K562 (cell line): ENCODE data around the gene GTF2A1. TPM values are rescaled to one million over a fixed set of nuclear protein-coding genes. Genes with fewer than 3 reads are reported as not detected.

Source experiments
- ATAC-seq: fragments of 200-7000 bp; cut with Tn5 transposase; 3 replicates; pipeline ENCODE4 v1.9.1; 2020; ENCODE audit warnings: moderate library complexity
- BruUV-seq: library from RNA; stranded (reverse); fragments of 400-500 nt; replicated peaks from 2 replicates; lab custom pipeline; 2021; lab: Mats Ljungman, UMichigan
- CTCF ChIA-PET: fragments of 300-600 bp; formaldehyde crosslinking; extraction: SDS; loops from one replicate; lab custom pipeline; 2021; ENCODE audit warnings: low intra/inter-chr PET ratio; lab: Yijun Ruan, JAX
- POLR2A ChIA-PET: fragments of 300-600, 350-650 bp; sonication (Branson Sonifier 250); formaldehyde crosslinking; extraction: SDS; loops from one replicate; lab custom pipeline; 2021; ENCODE audit warnings: antibody characterized with exemption, inconsistent platforms; lab: Yijun Ruan, JAX
- DNase-seq, 4 experiments: peaks; one replicate each; pipeline versions ENCODE4 v3.0.0 to v3.0.0-alpha.2; 2011 to 2018; ENCODE audit warnings: low spot score in 3 of 4, mixed read lengths in 3 of 4; ENCODE audit errors: extremely low read depth in 1 of 4
- FAIRE-seq: peaks from 2 replicates; lab custom pipeline; 2011; peaks lifted over from hg19 to GRCh38; lab: Jason Lieb, UNC
- H2AFZ ChIP-seq: 2 replicates; pipeline ENCODE4 v1.6.0; 2011; ENCODE audit warnings: low read depth, low read length, control low read depth, inconsistent platforms
- H3K27ac ChIP-seq: fragments of 200-600 bp; 3 replicates; pipeline ENCODE4 v1.8.0; 2011; ENCODE audit warnings: low read depth, mild to moderate bottlenecking, control low read depth, inconsistent platforms, low read length, moderate library complexity, mixed read lengths; ENCODE audit errors: extremely low read depth
- H3K27me3 ChIP-seq, 2 experiments: fragments of 300-600 bp in 1 of 2; 2 replicates in 1 of 2; 3 replicates in 1 of 2; pipeline versions ENCODE4 v1.6.0 to v1.8.0; 2011; ENCODE audit warnings: inconsistent platforms in 2 of 2, low read length in 2 of 2, mild to moderate bottlenecking in 1 of 2, mixed read lengths in 1 of 2, moderate library complexity in 1 of 2; ENCODE audit not compliant: control insufficient read depth in 2 of 2, insufficient read depth in 2 of 2
- H3K36me3 ChIP-seq: fragments of 300-600 bp; 3 replicates; pipeline ENCODE4 v1.8.0; 2011; ENCODE audit warnings: mild to moderate bottlenecking, low read length, inconsistent platforms; ENCODE audit not compliant: control insufficient read depth, insufficient read depth
- H3K4me1 ChIP-seq, 2 experiments: fragments of 200-600 bp in 1 of 2; replicated peaks in 1 of 2; 2 replicates in 1 of 2; 3 replicates in 1 of 2; pipeline versions ENCODE4 v1.5.1 to v1.8.0; 2011; ENCODE audit warnings: inconsistent platforms in 2 of 2, low read length in 2 of 2, mild to moderate bottlenecking in 1 of 2, mixed read lengths in 1 of 2, moderate library complexity in 1 of 2; ENCODE audit not compliant: control insufficient read depth in 2 of 2, insufficient read depth in 2 of 2
- H3K4me2 ChIP-seq: 2 replicates; pipeline ENCODE4 v1.6.1; 2011; ENCODE audit warnings: low read length, control low read depth, inconsistent platforms, mixed read lengths; ENCODE audit not compliant: insufficient read depth
- H3K4me3 ChIP-seq: fragments of 200-600 bp; sonication (generic), shearing (Covaris generic); 2 replicates; pipeline ENCODE4 v1.5.1; 2016; ENCODE audit warnings: control low read depth, inconsistent platforms
- H3K79me2 ChIP-seq: fragments of 200-600 bp; 3 replicates; pipeline ENCODE4 v1.8.0; 2011; ENCODE audit warnings: low read length, inconsistent platforms; ENCODE audit not compliant: control insufficient read depth, insufficient read depth
- H3K9ac ChIP-seq, 2 experiments: 2 replicates each; pipeline versions ENCODE4 v1.6.0 to v1.6.1; 2011; ENCODE audit warnings: low read depth in 2 of 2, low read length in 2 of 2, control low read depth in 1 of 2, inconsistent platforms in 1 of 2, mild to moderate bottlenecking in 1 of 2, mixed read lengths in 1 of 2; ENCODE audit not compliant: insufficient read depth in 1 of 2
- H3K9me1 ChIP-seq: one replicate; pipeline ENCODE4 v1.6.0; 2011; ENCODE audit warnings: inconsistent platforms, mild to moderate bottlenecking, low read length, moderate library complexity; ENCODE audit not compliant: control insufficient read depth, insufficient read depth
- H3K9me3 ChIP-seq: replicated peaks from 2 replicates; pipeline ENCODE4 v1.5.1; 2011; ENCODE audit warnings: low read depth, low read length, inconsistent platforms; ENCODE audit not compliant: control insufficient read depth, insufficient read depth
- H4K20me1 ChIP-seq: replicated peaks from 2 replicates; pipeline ENCODE4 v1.6.1; 2011; ENCODE audit warnings: low read length, inconsistent platforms, mixed read lengths; ENCODE audit not compliant: control insufficient read depth, insufficient read depth
- HEY1 ChIP-seq: fragments of 250-450 bp; sonication (Bioruptor Pico); IDR thresholded peaks from 2 replicates; pipeline ENCODE4 v1.5.0; 2020; ENCODE audit warnings: mild to moderate bottlenecking, moderate library complexity, borderline replicate concordance
- PCBP1 ChIP-seq: fragments of 200-400 bp; formaldehyde crosslinking; IDR thresholded peaks from 2 replicates; pipeline ENCODE4 v1.6.1; 2018; ENCODE audit warnings: mild to moderate bottlenecking, low read depth, low read length; ENCODE audit not compliant: poor library complexity, severe bottlenecking
- PHB2 ChIP-seq: fragments of 450-650 bp; IDR thresholded peaks from 2 replicates; pipeline ENCODE4 v1.6.1; 2017; ENCODE audit warnings: low read depth
- POLR2G ChIP-seq: fragments of 200-400 bp; formaldehyde crosslinking; IDR thresholded peaks from 2 replicates; pipeline ENCODE4 v1.6.1; 2017; ENCODE audit warnings: low read depth, mild to moderate bottlenecking, antibody characterized with exemption, low read length, moderate library complexity
- ZNF232 ChIP-seq: sonication (generic); formaldehyde crosslinking; IDR thresholded peaks from 2 replicates; pipeline ENCODE4 v1.8.0; 2022; ENCODE audit warnings: mild to moderate bottlenecking, missing genetic modification reagents
- WGBS: fragments of 100-300 bp; shearing (Covaris generic); methylation state at CpG from one replicate; pipeline ENCODE4 v1.1.6; 2016; ENCODE audit warnings: low coverage, mixed read lengths; ENCODE audit not compliant: insufficient coverage; ENCODE audit errors: missing lambda C conversion rate; 5-methylcytosine and 5-hydroxymethylcytosine counted together
- in situ Hi-C: fragments of 300-500 bp; cut with MboI; formaldehyde crosslinking; loops from 4 replicates; pipeline ENCODE4 v1.15.0; 2018; ENCODE audit warnings: inconsistent platforms, mixed read lengths
- intact Hi-C: fragments of 100-400 bp; cut with micrococcal nuclease; formaldehyde crosslinking; loops from 2 replicates; pipeline ENCODE4 v1.14.2; 2022
- polyA plus RNA-seq, 8 experiments: library from polyadenylated mRNA; depleted of rRNA in 4 of 8; stranded (reverse) in 5 of 8; unstranded in 3 of 8; fragments of >200 nt; fragmentation: Nextera tagmentation in 2 of 8; fragmentation: Illumina TruSeq in 1 of 8; extraction: Ambion mirVana in 2 of 8; extraction: Trizol in 1 of 8; gene quantifications; 2 replicates each; pipeline versions ENCODE4 v1.2.1 to v1.2.3, GENCODE V29; 2011 to 2014; ENCODE audit warnings: inconsistent platforms in 1 of 8, missing spikeins in 1 of 8
- total RNA-seq, 7 experiments: library from RNA; depleted of rRNA in 6 of 7; stranded (reverse); fragments of >200 nt in 6 of 7; fragmentation: Illumina TruSeq in 2 of 7; extraction: Trizol in 2 of 7; gene quantifications; 2 replicates each; pipeline versions ENCODE4 v1.2.1 to v1.2.3, GENCODE V29; 2011 to 2021; ENCODE audit warnings: low replicate concordance in 1 of 7
- TF ChIP-seq, protein P1 (sequence below): fragments of 250-450 bp; sonication (Bioruptor Pico); IDR thresholded peaks from 2 replicates; pipeline ENCODE4 v1.8.0; 2021; ENCODE audit warnings: mild to moderate bottlenecking, moderate library complexity
- TF ChIP-seq, protein P2 (sequence below), 3 experiments: IDR thresholded peaks in 2 of 3; conservative IDR thresholded peaks in 1 of 3; 2 replicates each; pipeline ENCODE4 v1.5.1; 2011 to 2012; ENCODE audit warnings: low read length in 3 of 3, mild to moderate bottlenecking in 3 of 3, control low read depth in 2 of 3, improper control_type of control experiment in 1 of 3, inconsistent platforms in 1 of 3, low read depth in 1 of 3, mixed read lengths in 1 of 3, moderate library complexity in 1 of 3; ENCODE audit not compliant: insufficient read depth in 2 of 3

GTF2A1 gene
- total and polyA plus RNA-seq, 9 of the 15 experiments (the other 6 are each of a cell fraction or from before 2014, with no cell fraction given): 3.4 to 22.8 (median 14.7) TPM

DNA sequence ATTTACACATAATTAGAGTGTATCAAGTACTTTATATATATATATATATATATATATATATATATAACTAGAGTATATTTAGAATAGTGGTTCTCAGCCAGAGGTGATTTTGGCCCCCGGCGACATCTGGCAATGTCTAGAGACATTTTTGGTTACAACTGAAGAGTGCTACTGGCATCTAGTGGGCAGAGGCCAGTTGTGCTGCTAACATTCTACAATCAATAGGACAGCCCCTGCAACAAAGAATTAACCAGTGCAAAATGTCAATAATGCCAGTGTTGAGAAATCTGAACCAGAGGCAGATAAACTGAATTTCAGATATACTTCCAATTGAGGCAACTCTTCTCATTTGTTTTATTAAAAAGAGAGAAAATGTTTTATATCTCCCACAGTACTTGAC lies 8.9 kb downstream of the GTF2A1 start:
- DNase-seq (no peak), FAIRE-seq (no peak), ATAC-seq (peak; percentile 46; the same call in 2 of the 3 replicates)
- no peaks in the 10 kb centered on the region for H3K9me1 ChIP-seq
- CTCF ChIA-PET: interaction anchor here (0.8 kb wide), 1 partner anchor 215 kb away, joined by 3 read pairs; no protein-coding TSS in a partner anchor
- peaks cover 82% of the 10 kb centered on the region for H3K79me2 ChIP-seq
- no peak overlapping the region for H3K27ac ChIP-seq
- in situ Hi-C loops: no loop called here
- peaks cover 81% of the 10 kb centered on the region for H3K36me3 ChIP-seq
- H2AFZ ChIP-seq: no peak overlapping the region
- H3K9ac ChIP-seq: no peak overlapping the region
- intact Hi-C loops: no loop called here
- H3K4me1 ChIP-seq: no peaks in the 10 kb centered on the region; a peak in 3 of 5 replicates
- H3K9me3 ChIP-seq: no peaks in the 10 kb centered on the region
- TF ChIP-seq ZNF232 (CRISPR knock-in tag) (no peak), PCBP1 (no peak), POLR2G (no peak), PHB2 (no peak), HEY1 (CRISPR knock-in tag) (no peak)
- TF ChIP-seq, protein P1, sequence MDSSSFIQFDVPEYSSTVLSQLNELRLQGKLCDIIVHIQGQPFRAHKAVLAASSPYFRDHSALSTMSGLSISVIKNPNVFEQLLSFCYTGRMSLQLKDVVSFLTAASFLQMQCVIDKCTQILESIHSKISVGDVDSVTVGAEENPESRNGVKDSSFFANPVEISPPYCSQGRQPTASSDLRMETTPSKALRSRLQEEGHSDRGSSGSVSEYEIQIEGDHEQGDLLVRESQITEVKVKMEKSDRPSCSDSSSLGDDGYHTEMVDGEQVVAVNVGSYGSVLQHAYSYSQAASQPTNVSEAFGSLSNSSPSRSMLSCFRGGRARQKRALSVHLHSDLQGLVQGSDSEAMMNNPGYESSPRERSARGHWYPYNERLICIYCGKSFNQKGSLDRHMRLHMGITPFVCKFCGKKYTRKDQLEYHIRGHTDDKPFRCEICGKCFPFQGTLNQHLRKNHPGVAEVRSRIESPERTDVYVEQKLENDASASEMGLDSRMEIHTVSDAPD (CRISPR knock-in tag): no peak
- TF ChIP-seq, protein P2, sequence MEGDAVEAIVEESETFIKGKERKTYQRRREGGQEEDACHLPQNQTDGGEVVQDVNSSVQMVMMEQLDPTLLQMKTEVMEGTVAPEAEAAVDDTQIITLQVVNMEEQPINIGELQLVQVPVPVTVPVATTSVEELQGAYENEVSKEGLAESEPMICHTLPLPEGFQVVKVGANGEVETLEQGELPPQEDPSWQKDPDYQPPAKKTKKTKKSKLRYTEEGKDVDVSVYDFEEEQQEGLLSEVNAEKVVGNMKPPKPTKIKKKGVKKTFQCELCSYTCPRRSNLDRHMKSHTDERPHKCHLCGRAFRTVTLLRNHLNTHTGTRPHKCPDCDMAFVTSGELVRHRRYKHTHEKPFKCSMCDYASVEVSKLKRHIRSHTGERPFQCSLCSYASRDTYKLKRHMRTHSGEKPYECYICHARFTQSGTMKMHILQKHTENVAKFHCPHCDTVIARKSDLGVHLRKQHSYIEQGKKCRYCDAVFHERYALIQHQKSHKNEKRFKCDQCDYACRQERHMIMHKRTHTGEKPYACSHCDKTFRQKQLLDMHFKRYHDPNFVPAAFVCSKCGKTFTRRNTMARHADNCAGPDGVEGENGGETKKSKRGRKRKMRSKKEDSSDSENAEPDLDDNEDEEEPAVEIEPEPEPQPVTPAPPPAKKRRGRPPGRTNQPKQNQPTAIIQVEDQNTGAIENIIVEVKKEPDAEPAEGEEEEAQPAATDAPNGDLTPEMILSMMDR (IDR thresholded peaks at IDR 0.05 in 2 of 3, conservative IDR thresholded peaks at IDR 0.05 in 1 of 3; ENCODE audit: insufficient read depth in 2 of 3, low read depth in 1 of 3, low read length in 3 of 3): peak in 2 of 3 experiments; percentile 10 to 15; a peak in 2 of 6 replicates
- POLR2A ChIA-PET: no interaction called here
- H4K20me1 ChIP-seq: no peaks in the 10 kb centered on the region
- WGBS: 90% methylated on average over 2 of the region's 2 CpGs
- no peak overlapping the region for H3K4me3 ChIP-seq
- H3K27me3 ChIP-seq: no peaks in the 10 kb centered on the region
- no peak overlapping the region for H3K4me2 ChIP-seq
- BruUV-seq: no TSS peak
